GM11168 (cell line): ENCODE results near the gene LPO.

Source experiments
- in situ Hi-C: fragments of 300-500 bp; cut with MboI; formaldehyde crosslinking; loops from one replicate; pipeline ENCODE4 v1.12.0; 2022; ENCODE audit warnings: low sequenced_read_pairs; ENCODE audit not compliant: unreplicated experiment

LPO gene

GRCh38 chr17:58253082-58253481 is 14.7 kb downstream of the LPO start:
- in situ Hi-C loops = no loop called here

- in situ Hi-C loops = no loop called here
Measured at GRCh38 chr17:58254803-58255202, 16.4 kb downstream of the LPO start.

- in situ Hi-C loops = no loop called here
Measured at GRCh38 chr17:58262149-58262548, 23.8 kb downstream of the LPO start.

GRCh38 chr17:58263773-58264172 is 25.4 kb downstream of the LPO start:
- in situ Hi-C loops = no loop called here

GRCh38 chr17:58264407-58265103 is 26.2 kb downstream of the LPO start:
- in situ Hi-C loops = no loop called here

GRCh38 chr17:58265271-58265670 is 26.9 kb downstream of the LPO start:
- in situ Hi-C loops = no loop called here

GRCh38 chr17:58265902-58266875 is 27.8 kb downstream of the LPO start:
- in situ Hi-C loops = no loop called here

- in situ Hi-C loops = no loop called here
Measured at GRCh38 chr17:58267347-58268324, 29.3 kb downstream of the LPO start.

- in situ Hi-C loops = no loop called here
Measured at GRCh38 chr17:58268326-58268725, 29.9 kb downstream of the LPO start.

GRCh38 chr17:58268774-58269556 is 30.6 kb downstream of the LPO start:
- in situ Hi-C loops = no loop called here

- in situ Hi-C loops = no loop called here
Measured at GRCh38 chr17:58269557-58270291, 31.3 kb downstream of the LPO start.

GRCh38 chr17:58270476-58271215 is 32.3 kb downstream of the LPO start:
- in situ Hi-C loops = no loop called here

GRCh38 chr17:58271216-58271931 is 33.0 kb downstream of the LPO start:
- in situ Hi-C loops = no loop called here

GRCh38 chr17:58272367-58273280 is 34.2 kb downstream of the LPO start:
- in situ Hi-C loops = no loop called here

- in situ Hi-C loops = no loop called here
Measured at GRCh38 chr17:58273453-58274104, 35.2 kb downstream of the LPO start.

- in situ Hi-C loops = no loop called here
Measured at GRCh38 chr17:58275417-58275816, 37.0 kb downstream of the LPO start.
